ENCODE measurements around the gene ADARB1. TPM values are rescaled to one million over a fixed set of nuclear protein-coding genes. Genes with fewer than 3 reads are reported as not detected.
"Not testable (repeated sequence)": the region's sequence is repeated elsewhere in the genome, so short reads cannot be mapped to it uniquely, and the experiment has no call there.

ADARB1 gene
- total RNA-seq, 1 experiment from 2014 or later, result 5.0 TPM

GRCh38 chr21:45134279-45135076, 60.1 kb downstream of the ADARB1 start:
- no peak for DNase-seq (ENCODE audit: low spot score)

- no peak for DNase-seq (ENCODE audit: low spot score)
Observed at GRCh38 chr21:45135122-45135521, 60.7 kb downstream of the ADARB1 start.

GRCh38 chr21:45135868-45136267, 61.5 kb downstream of the ADARB1 start:
- DNase-seq (ENCODE audit: low spot score), result no peak

- DNase-seq (ENCODE audit: low spot score), result no peak
Observed at GRCh38 chr21:45136500-45136899, 62.1 kb downstream of the ADARB1 start.

- DNase-seq (ENCODE audit: low spot score), result peak; percentile 80
Observed at GRCh38 chr21:45136927-45137611, 62.7 kb downstream of the ADARB1 start.

- no peak for DNase-seq (ENCODE audit: low spot score)
Observed at GRCh38 chr21:45137612-45137937, 63.2 kb downstream of the ADARB1 start.

GRCh38 chr21:45138199-45139002, 64.0 kb downstream of the ADARB1 start:
- peak; percentile 67 for DNase-seq (ENCODE audit: low spot score)

GRCh38 chr21:45139003-45139360, 64.6 kb downstream of the ADARB1 start:
- not testable (repeated sequence) for DNase-seq (ENCODE audit: low spot score)

- no peak for DNase-seq (ENCODE audit: low spot score)
Observed at GRCh38 chr21:45139473-45139872, 65.1 kb downstream of the ADARB1 start.

GRCh38 chr21:45140346-45140940, 66.1 kb downstream of the ADARB1 start:
- peak; percentile 78 for DNase-seq (ENCODE audit: low spot score)

- not testable (repeated sequence) for DNase-seq (ENCODE audit: low spot score)
Observed at GRCh38 chr21:45140944-45141343, 66.6 kb downstream of the ADARB1 start.

GRCh38 chr21:45141507-45141906, 67.1 kb downstream of the ADARB1 start:
- no peak for DNase-seq (ENCODE audit: low spot score)

- no peak for DNase-seq (ENCODE audit: low spot score)
Observed at GRCh38 chr21:45142469-45143308, 68.3 kb downstream of the ADARB1 start.

- DNase-seq (ENCODE audit: low spot score), result no peak
Observed at GRCh38 chr21:45143855-45144254, 69.5 kb downstream of the ADARB1 start.

- no peak for DNase-seq (ENCODE audit: low spot score)
Observed at GRCh38 chr21:45145146-45145545, 70.8 kb downstream of the ADARB1 start.

- not testable (repeated sequence) for DNase-seq (ENCODE audit: low spot score)
Observed at GRCh38 chr21:45145846-45146245, 71.5 kb downstream of the ADARB1 start.

GRCh38 chr21:45146306-45146705, 71.9 kb downstream of the ADARB1 start:
- DNase-seq (ENCODE audit: low spot score), result no peak

- DNase-seq (ENCODE audit: low spot score), result no peak
Observed at GRCh38 chr21:45146801-45147200, 72.4 kb downstream of the ADARB1 start.

GRCh38 chr21:45147473-45148315, 73.3 kb downstream of the ADARB1 start:
- DNase-seq (ENCODE audit: low spot score), result no peak
